Large intestine (tissue), 3 donors: ENCODE data around the gene JPH3. TPM values are rescaled to one million over a fixed set of nuclear protein-coding genes. Genes with fewer than 3 reads are reported as not detected.

Experiments
- DNase-seq, 2 donors: peaks; one replicate each; pipeline versions ENCODE4 v3.0.0 to v3.0.0-alpha.2; 2013
- H3K27ac ChIP-seq: one replicate; pipeline ENCODE4 v1.5.1; 2013; ENCODE audit warnings: low read length
- H3K27me3 ChIP-seq: 2 replicates; pipeline ENCODE4 v1.6.1; 2013; ENCODE audit warnings: low read length; ENCODE audit not compliant: control insufficient read depth, insufficient read depth
- H3K36me3 ChIP-seq: 2 replicates; pipeline ENCODE4 v1.6.1; 2013; ENCODE audit warnings: low read length; ENCODE audit not compliant: control insufficient read depth, insufficient read depth
- H3K4me1 ChIP-seq: one replicate; pipeline ENCODE4 v1.6.1; 2013; ENCODE audit warnings: low read length; ENCODE audit not compliant: control insufficient read depth, insufficient read depth
- H3K4me3 ChIP-seq: one replicate; pipeline ENCODE4 v1.5.1; 2013; ENCODE audit warnings: low read length
- H3K9me3 ChIP-seq: one replicate; pipeline ENCODE4 v1.6.1; 2013; ENCODE audit warnings: mild to moderate bottlenecking, low read depth, low read length, moderate library complexity; ENCODE audit not compliant: control insufficient read depth
- WGBS: methylation state at CpG from one replicate; pipeline ENCODE4 v1.1.5; 2013; ENCODE audit warnings: low lambda C conversion rate; ENCODE audit not compliant: insufficient coverage; 5-methylcytosine and 5-hydroxymethylcytosine counted together
- polyA plus RNA-seq: library from polyadenylated mRNA; unstranded; fragments of 120-200 nt; gene quantifications from one replicate; pipeline ENCODE4 v1.2.1, GENCODE V29; 2013

The JPH3 gene
- polyA plus RNA-seq, 1 donor: 2.2 TPM

GRCh38 chr16:87561200-87562105, 40.9 kb upstream of the JPH3 start:
- no peak overlapping the region for H3K4me3 ChIP-seq
- no peak overlapping the region for H3K27ac ChIP-seq
- H3K4me1 ChIP-seq: no peaks in the 10 kb centered on the region
- no peak for DNase-seq
- H3K36me3 ChIP-seq: no peaks in the 10 kb centered on the region
- H3K9me3 ChIP-seq: peaks cover 9% of the 10 kb centered on the region
- 93% methylated on average over 3 of the region's 29 CpGs for WGBS
- no peaks in the 10 kb centered on the region for H3K27me3 ChIP-seq

DNA sequence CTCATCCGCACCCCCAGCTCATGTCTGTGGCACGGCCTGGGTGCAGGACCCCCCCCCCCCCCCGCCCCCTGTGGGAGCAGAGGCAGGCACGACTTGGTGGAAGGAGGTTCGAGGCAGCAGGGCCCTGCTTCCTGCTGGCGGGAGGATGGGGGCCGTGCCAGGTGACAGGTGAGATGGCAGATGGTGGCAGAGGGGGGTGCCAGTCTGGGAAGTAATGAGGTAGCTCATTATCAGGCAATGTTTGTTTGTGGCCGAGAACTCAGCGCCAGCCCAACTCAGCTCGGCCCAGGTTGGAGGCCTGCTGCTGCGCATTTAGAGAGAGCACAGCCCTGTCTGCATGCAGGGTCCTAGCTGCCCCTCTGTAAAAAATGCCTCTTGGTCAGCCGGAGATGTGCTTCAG, 40.1 kb upstream of the JPH3 start:
- Histone ChIP-seq H3K27me3 (no peaks in the 10 kb centered on the region), H3K36me3 (no peaks in the 10 kb centered on the region), H3K4me1 (no peaks in the 10 kb centered on the region), H3K27ac (no peak overlapping the region), H3K9me3 (peaks cover 9% of the 10 kb centered on the region), H3K4me3 (no peak overlapping the region)
- DNase-seq: no peak
- no CpG with 5 or more reads among the region's 12 CpGs for WGBS

DNA sequence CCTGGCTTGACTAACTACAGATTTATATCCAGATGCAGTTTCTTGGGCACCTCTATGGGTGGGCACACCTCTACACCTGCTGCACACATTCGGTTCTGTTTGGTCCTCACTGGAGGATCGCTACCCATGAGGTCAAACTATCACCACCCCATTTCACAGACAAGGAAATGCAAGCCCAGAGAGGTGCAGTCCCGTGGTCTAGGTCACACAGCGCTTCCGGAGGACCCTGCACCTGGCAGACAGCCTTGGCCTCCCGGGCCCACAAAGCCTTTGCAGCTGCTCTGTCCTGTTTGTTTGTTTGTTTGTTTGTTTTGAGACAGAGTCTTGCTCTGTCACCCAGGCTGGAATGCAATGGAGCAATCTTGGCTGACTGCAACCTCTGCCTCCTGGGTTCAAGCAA, 39.3 kb upstream of the JPH3 start:
- Histone ChIP-seq H3K9me3 (peaks cover 9% of the 10 kb centered on the region), H3K27me3 (no peaks in the 10 kb centered on the region), H3K36me3 (no peaks in the 10 kb centered on the region), H3K4me3 (no peak overlapping the region), H3K27ac (no peak overlapping the region), H3K4me1 (no peaks in the 10 kb centered on the region)
- no CpG with 5 or more reads among the region's 6 CpGs for WGBS
- DNase-seq: no peak

GRCh38 chr16:87563714-87564523, 38.4 kb upstream of the JPH3 start:
- H3K9me3 ChIP-seq: peaks cover 9% of the 10 kb centered on the region
- no peaks in the 10 kb centered on the region for H3K27me3 ChIP-seq
- H3K27ac ChIP-seq: no peak overlapping the region
- no peak for DNase-seq
- no CpG with 5 or more reads among the region's 44 CpGs for WGBS
- H3K4me3 ChIP-seq: no peak overlapping the region
- H3K36me3 ChIP-seq: no peaks in the 10 kb centered on the region
- H3K4me1 ChIP-seq: no peaks in the 10 kb centered on the region

- Histone ChIP-seq H3K4me3 (no peak overlapping the region), H3K36me3 (no peaks in the 10 kb centered on the region), H3K27me3 (no peaks in the 10 kb centered on the region), H3K9me3 (peaks cover 9% of the 10 kb centered on the region), H3K4me1 (no peaks in the 10 kb centered on the region), H3K27ac (no peak overlapping the region)
- DNase-seq: no peak
- no CpG with 5 or more reads among the region's 6 CpGs for WGBS
Measured at GRCh38 chr16:87564524-87564778, 37.9 kb upstream of the JPH3 start.

DNA sequence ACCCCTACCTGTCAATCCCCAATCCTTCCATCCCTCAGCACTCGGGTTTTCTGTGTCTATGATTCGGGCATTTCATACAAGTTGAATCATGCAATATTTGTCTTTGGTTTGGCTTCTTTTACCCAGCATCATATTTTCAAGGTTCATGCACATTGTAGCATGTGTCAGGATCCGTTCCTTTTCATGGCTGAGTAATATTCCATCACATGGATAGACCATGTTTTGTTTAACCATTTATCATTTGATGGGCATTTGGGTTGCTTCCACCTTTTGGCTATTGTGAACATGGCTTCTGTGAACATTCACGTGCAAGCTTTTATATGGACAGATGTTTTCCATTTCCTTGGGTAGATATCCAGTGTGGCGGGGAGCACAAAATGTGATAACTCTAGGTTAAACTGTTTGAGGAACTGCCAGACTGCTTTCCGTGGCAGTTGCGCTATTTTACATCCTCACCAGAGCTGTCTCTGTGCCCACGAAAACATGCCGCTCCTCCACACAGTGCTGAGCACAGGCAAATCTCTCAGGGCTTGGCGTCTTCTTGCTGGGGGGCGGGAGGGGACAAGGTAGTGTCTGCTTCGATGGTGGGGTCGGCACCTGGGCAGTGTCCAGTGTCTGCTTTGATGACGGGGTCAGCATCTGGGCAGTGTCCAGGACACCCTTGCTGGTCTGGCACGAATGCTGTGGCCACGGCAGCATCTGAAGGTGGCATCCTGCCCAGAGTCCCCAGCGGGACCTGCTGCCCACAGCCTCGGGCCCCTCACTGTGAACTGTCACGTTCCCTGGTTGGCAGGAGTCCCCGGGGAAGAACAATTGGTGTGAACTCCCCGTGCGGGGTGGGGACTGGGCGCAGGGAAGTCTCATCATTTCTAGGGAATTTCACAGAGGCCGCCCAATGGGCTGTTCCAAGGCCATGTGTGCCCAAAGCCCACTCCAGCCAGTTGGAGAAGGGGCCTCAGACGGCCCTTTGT, 32.4 kb upstream of the JPH3 start:
- no peak overlapping the region for H3K27ac ChIP-seq
- no peaks in the 10 kb centered on the region for H3K9me3 ChIP-seq
- 100% methylated on average over 2 of the region's 25 CpGs for WGBS
- no peak overlapping the region for H3K4me3 ChIP-seq
- no peaks in the 10 kb centered on the region for H3K36me3 ChIP-seq
- DNase-seq: no peak
- peaks cover 2% of the 10 kb centered on the region for H3K27me3 ChIP-seq
- peaks cover 3% of the 10 kb centered on the region for H3K4me1 ChIP-seq

DNA sequence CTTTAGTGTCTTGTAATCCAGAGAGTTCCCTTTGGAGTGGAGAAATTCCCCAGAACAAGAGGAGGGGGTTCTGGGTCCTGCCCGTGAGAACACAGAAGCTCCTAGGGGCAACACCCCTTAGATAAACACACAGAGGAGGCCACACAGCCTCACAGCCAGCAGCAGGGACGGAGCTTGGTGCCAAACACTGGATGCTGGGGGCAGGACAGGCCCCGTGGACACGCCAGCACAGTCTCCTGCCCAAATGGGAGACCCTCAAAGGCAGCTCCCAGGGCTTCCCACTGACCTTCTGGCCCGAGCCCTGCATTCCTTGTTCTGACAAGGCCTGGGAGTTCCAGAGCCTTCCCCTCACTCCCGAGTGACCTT, 31.8 kb upstream of the JPH3 start:
- Histone ChIP-seq H3K9me3 (no peaks in the 10 kb centered on the region), H3K27ac (no peak overlapping the region), H3K4me3 (no peak overlapping the region), H3K27me3 (peaks cover 9% of the 10 kb centered on the region), H3K36me3 (no peaks in the 10 kb centered on the region), H3K4me1 (peaks cover 3% of the 10 kb centered on the region)
- no peak for DNase-seq
- WGBS: no CpG with 5 or more reads among the region's 6 CpGs

GRCh38 chr16:87570938-87571867, 31.1 kb upstream of the JPH3 start:
- peaks cover 3% of the 10 kb centered on the region for H3K4me1 ChIP-seq
- DNase-seq: peak; percentile 53 to 58
- no peak overlapping the region for H3K4me3 ChIP-seq
- WGBS: 100% methylated on average over 1 of the region's 24 CpGs
- H3K36me3 ChIP-seq: no peaks in the 10 kb centered on the region
- peaks cover 12% of the 10 kb centered on the region for H3K27me3 ChIP-seq
- H3K27ac ChIP-seq: no peak overlapping the region
- H3K9me3 ChIP-seq: no peaks in the 10 kb centered on the region

GRCh38 chr16:87571868-87572244, 30.5 kb upstream of the JPH3 start:
- DNase-seq: no peak
- H3K27me3 ChIP-seq: peaks cover 12% of the 10 kb centered on the region
- no peaks in the 10 kb centered on the region for H3K36me3 ChIP-seq
- no peaks in the 10 kb centered on the region for H3K9me3 ChIP-seq
- WGBS: no CpG with 5 or more reads among the region's 11 CpGs
- H3K4me1 ChIP-seq: peaks cover 3% of the 10 kb centered on the region
- no peak overlapping the region for H3K27ac ChIP-seq
- H3K4me3 ChIP-seq: no peak overlapping the region
